Neural progenitor cell (in vitro differentiated cells): ENCODE results near the gene CBX6. TPM values are rescaled to one million over a fixed set of nuclear protein-coding genes. Genes with fewer than 3 reads are reported as not detected.

ENCODE experiments used
- DNase-seq: peaks from one replicate; pipeline ENCODE4 v3.0.0-alpha.2; 2016; ENCODE audit warnings: low spot score
- H2AFZ ChIP-seq: fragments of 200-600 bp; sonication (generic); replicated peaks from 2 replicates; pipeline ENCODE4 v1.6.1; 2016; ENCODE audit warnings: antibody characterized with exemption
- H3F3A ChIP-seq: fragments of 200-600 bp; sonication (generic); 2 replicates; pipeline ENCODE4 v1.6.1; 2016; ENCODE audit warnings: antibody characterized with exemption, low read depth
- H3K27ac ChIP-seq: fragments of 200-600 bp; sonication (generic); 2 replicates; pipeline ENCODE4 v1.5.1; 2016; ENCODE audit warnings: mild to moderate bottlenecking
- H3K27me3 ChIP-seq: fragments of 200-600 bp; sonication (generic); 2 replicates; pipeline ENCODE4 v1.6.1; 2016; ENCODE audit warnings: mild to moderate bottlenecking, moderate library complexity
- H3K36me3 ChIP-seq: fragments of 200-600 bp; sonication (generic); 2 replicates; pipeline ENCODE4 v1.5.1; 2016
- H3K4me1 ChIP-seq: fragments of 200-600 bp; sonication (generic); 2 replicates; pipeline ENCODE4 v1.6.1; 2016; ENCODE audit warnings: mixed run types
- H3K4me2 ChIP-seq: fragments of 200-600 bp; sonication (generic); 2 replicates; pipeline ENCODE4 v1.6.1; 2016
- H3K4me3 ChIP-seq: fragments of 200-600 bp; sonication (generic); 2 replicates; pipeline ENCODE4 v1.5.1; 2016
- H3K79me2 ChIP-seq: fragments of 200-600 bp; sonication (generic); 2 replicates; pipeline ENCODE4 v1.6.1; 2016; ENCODE audit warnings: low read depth
- H3K9ac ChIP-seq: fragments of 200-600 bp; sonication (generic); 2 replicates; pipeline ENCODE4 v1.6.1; 2016
- H3K9me3 ChIP-seq: fragments of 200-600 bp; sonication (generic); 2 replicates; pipeline ENCODE4 v1.5.1; 2016; ENCODE audit warnings: low read depth
- H4K20me1 ChIP-seq: fragments of 200-600 bp; sonication (generic); 2 replicates; pipeline ENCODE4 v1.6.1; 2016; ENCODE audit warnings: low read depth
- H3K27ac Mint-ChIP-seq: 3 replicates; pipeline ENCODE4 v1.8.0; 2021; ENCODE audit warnings: mixed read lengths
- H3K27me3 Mint-ChIP-seq: 2 replicates; pipeline ENCODE4 v1.8.0; 2022; ENCODE audit warnings: low read depth, mild to moderate bottlenecking, inconsistent platforms, moderate library complexity, mixed read lengths; ENCODE audit not compliant: insufficient read depth
- H3K36me3 Mint-ChIP-seq: 3 replicates; pipeline ENCODE4 v1.8.0; 2021; ENCODE audit warnings: mixed read lengths
- H3K4me1 Mint-ChIP-seq: 3 replicates; pipeline ENCODE4 v1.8.0; 2021; ENCODE audit warnings: mixed read lengths
- H3K4me3 Mint-ChIP-seq: 3 replicates; pipeline ENCODE4 v1.8.0; 2021; ENCODE audit warnings: mild to moderate bottlenecking, moderate library complexity, mixed read lengths
- H3K9me3 Mint-ChIP-seq: 3 replicates; pipeline ENCODE4 v1.8.0; 2020; ENCODE audit warnings: mixed read lengths
- CTCF ChIP-seq: fragments of 200-600 bp; sonication (generic); IDR thresholded peaks from 2 replicates; pipeline ENCODE4 v1.5.1; 2017; ENCODE audit warnings: antibody characterized with exemption, mild to moderate bottlenecking
- EZH2 ChIP-seq: fragments of 200-600 bp; sonication (generic); IDR thresholded peaks from 2 replicates; pipeline ENCODE4 v1.6.1; 2017; ENCODE audit warnings: antibody characterized with exemption, mild to moderate bottlenecking, moderate library complexity
- EZH2phosphoT487 ChIP-seq: fragments of 200-600 bp; sonication (generic); IDR thresholded peaks from 2 replicates; pipeline ENCODE4 v1.6.1; 2017; ENCODE audit warnings: antibody characterized with exemption
- total RNA-seq: library from RNA; depleted of rRNA; stranded (reverse); fragments of >200 nt; gene quantifications from 2 replicates; pipeline ENCODE4 v1.2.3, GENCODE V29; 2015; ENCODE audit warnings: low replicate concordance

CBX6 gene
- total RNA-seq, 1 donor from 2014 or later = 14.0 TPM

- peaks cover 3% of the 10 kb centered on the region for H3K4me1 Mint-ChIP-seq
- H3K4me3 ChIP-seq = no peak overlapping the region
- no peaks in the 10 kb centered on the region for H3K9me3 Mint-ChIP-seq
- no peak overlapping the region for H3K4me3 Mint-ChIP-seq
- no peak overlapping the region for H2AFZ ChIP-seq
- TF ChIP-seq EZH2phosphoT487 = no peak
- TF ChIP-seq EZH2 = no peak
- TF ChIP-seq CTCF = no peak
- no peaks in the 10 kb centered on the region for H3K79me2 ChIP-seq
- H3K4me1 ChIP-seq = no peaks in the 10 kb centered on the region
- no peak overlapping the region for H3K4me2 ChIP-seq
- no peak overlapping the region for H3K27ac Mint-ChIP-seq
- DNase-seq = no peak
- no peaks in the 10 kb centered on the region for H3K36me3 Mint-ChIP-seq
- peaks cover 10% of the 10 kb centered on the region for H3K27me3 ChIP-seq
- no peak overlapping the region for H3K9ac ChIP-seq
- no peaks in the 10 kb centered on the region for H3K9me3 ChIP-seq
- no peaks in the 10 kb centered on the region for H4K20me1 ChIP-seq
- no peak overlapping the region for H3K27ac ChIP-seq
- peaks cover 6% of the 10 kb centered on the region for H3K27me3 Mint-ChIP-seq
- H3K36me3 ChIP-seq = no peaks in the 10 kb centered on the region
- H3F3A ChIP-seq = no peaks in the 10 kb centered on the region
These were observed 40.7 kb downstream of the CBX6 start for GRCh38 chr22:38831166-38831945.

- H3K4me1 ChIP-seq = no peaks in the 10 kb centered on the region
- no peak overlapping the region for H3K4me3 ChIP-seq
- no peaks in the 10 kb centered on the region for H3K36me3 ChIP-seq
- Mint-ChIP-seq H3K27me3 (peaks cover 6% of the 10 kb centered on the region), H3K4me3 (no peak overlapping the region), H3K36me3 (no peaks in the 10 kb centered on the region), H3K4me1 (peaks cover 3% of the 10 kb centered on the region), H3K27ac (no peak overlapping the region), H3K9me3 (no peaks in the 10 kb centered on the region)
- TF ChIP-seq CTCF (no peak), EZH2phosphoT487 (no peak), EZH2 (no peak)
- no peak for DNase-seq
- H3K27me3 ChIP-seq = peaks cover 4% of the 10 kb centered on the region
- no peaks in the 10 kb centered on the region for H3K79me2 ChIP-seq
- no peak overlapping the region for H3K4me2 ChIP-seq
- H2AFZ ChIP-seq = no peak overlapping the region
- no peaks in the 10 kb centered on the region for H3K9me3 ChIP-seq
- H3K27ac ChIP-seq = no peak overlapping the region
- no peaks in the 10 kb centered on the region for H3F3A ChIP-seq
- H3K9ac ChIP-seq = no peak overlapping the region
- no peaks in the 10 kb centered on the region for H4K20me1 ChIP-seq
These were observed 41.2 kb downstream of the CBX6 start for GRCh38 chr22:38830845-38831108.

- Mint-ChIP-seq H3K4me1 (peaks cover 3% of the 10 kb centered on the region), H3K4me3 (no peak overlapping the region), H3K27me3 (peaks cover 6% of the 10 kb centered on the region), H3K27ac (no peak overlapping the region), H3K36me3 (no peaks in the 10 kb centered on the region), H3K9me3 (no peaks in the 10 kb centered on the region)
- Histone ChIP-seq H2AFZ (no peak overlapping the region), H3K4me3 (no peak overlapping the region), H3K9me3 (no peaks in the 10 kb centered on the region), H4K20me1 (no peaks in the 10 kb centered on the region), H3K79me2 (no peaks in the 10 kb centered on the region), H3K4me1 (no peaks in the 10 kb centered on the region), H3K36me3 (no peaks in the 10 kb centered on the region), H3K27me3 (no peaks in the 10 kb centered on the region), H3K27ac (no peak overlapping the region), H3K4me2 (no peak overlapping the region), H3K9ac (no peak overlapping the region), H3F3A (no peaks in the 10 kb centered on the region)
- TF ChIP-seq EZH2 = no peak
- no peak for TF ChIP-seq EZH2phosphoT487
- no peak for TF ChIP-seq CTCF
- no peak for DNase-seq
These were observed 41.8 kb downstream of the CBX6 start for GRCh38 chr22:38830026-38830844.
